Measurements from ENCODE around the gene UBAC2.

DNA sequence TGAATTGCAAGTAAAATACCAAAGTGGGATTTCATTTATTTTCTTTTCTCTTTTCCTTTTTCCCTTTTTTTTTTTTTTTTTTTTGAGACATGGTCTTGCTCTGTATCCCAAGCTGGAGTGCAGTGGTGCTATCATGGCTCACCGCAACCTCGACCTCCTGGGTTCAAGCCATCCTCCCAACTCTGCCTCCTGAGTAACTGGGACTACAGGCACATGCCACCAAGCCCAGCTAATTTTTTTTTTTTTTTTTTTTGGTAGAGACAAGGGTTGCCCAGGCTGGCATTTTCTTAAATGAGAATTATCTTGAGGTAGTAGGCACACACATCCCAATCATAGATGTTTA, 175.1 kb downstream of the UBAC2 start:
- TF ChIP-seq, protein P1, sequence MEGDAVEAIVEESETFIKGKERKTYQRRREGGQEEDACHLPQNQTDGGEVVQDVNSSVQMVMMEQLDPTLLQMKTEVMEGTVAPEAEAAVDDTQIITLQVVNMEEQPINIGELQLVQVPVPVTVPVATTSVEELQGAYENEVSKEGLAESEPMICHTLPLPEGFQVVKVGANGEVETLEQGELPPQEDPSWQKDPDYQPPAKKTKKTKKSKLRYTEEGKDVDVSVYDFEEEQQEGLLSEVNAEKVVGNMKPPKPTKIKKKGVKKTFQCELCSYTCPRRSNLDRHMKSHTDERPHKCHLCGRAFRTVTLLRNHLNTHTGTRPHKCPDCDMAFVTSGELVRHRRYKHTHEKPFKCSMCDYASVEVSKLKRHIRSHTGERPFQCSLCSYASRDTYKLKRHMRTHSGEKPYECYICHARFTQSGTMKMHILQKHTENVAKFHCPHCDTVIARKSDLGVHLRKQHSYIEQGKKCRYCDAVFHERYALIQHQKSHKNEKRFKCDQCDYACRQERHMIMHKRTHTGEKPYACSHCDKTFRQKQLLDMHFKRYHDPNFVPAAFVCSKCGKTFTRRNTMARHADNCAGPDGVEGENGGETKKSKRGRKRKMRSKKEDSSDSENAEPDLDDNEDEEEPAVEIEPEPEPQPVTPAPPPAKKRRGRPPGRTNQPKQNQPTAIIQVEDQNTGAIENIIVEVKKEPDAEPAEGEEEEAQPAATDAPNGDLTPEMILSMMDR (IDR thresholded peaks at IDR 0.05; ENCODE audit: borderline replicate concordance, extremely low read depth, low read length, poor library complexity, severe bottlenecking): no peak
- no peak for TF ChIP-seq EZH2 (IDR thresholded peaks at IDR 0.05; ENCODE audit: borderline replicate concordance, low read depth, low read length, severe bottlenecking)

Data from DND-41 (cell line).